HCT116 (cell line): ENCODE measurements around the gene STX1A. TPM values are rescaled to one million over a fixed set of nuclear protein-coding genes. Genes with fewer than 3 reads are reported as not detected.

Experiments used
- ATAC-seq: fragments of 200-7000 bp; cut with Tn5 transposase; 2 replicates; pipeline ENCODE4 v1.9.1; 2020; ENCODE audit warnings: mild to moderate bottlenecking, moderate library complexity
- BruUV-seq: library from RNA; stranded (reverse); fragments of 400-500 nt; replicated peaks from 2 replicates; lab custom pipeline; 2021; lab: Mats Ljungman, UMichigan
- CTCF ChIA-PET: fragments of 300-600 bp; sonication (Branson Sonifier 250); formaldehyde crosslinking; loops from one replicate; lab custom pipeline; 2021; ENCODE audit warnings: antibody characterized with exemption; lab: Charles Lee
- POLR2A ChIA-PET: fragments of 300-600, 350-600 bp; sonication (Branson Sonifier 250); formaldehyde crosslinking; loops from one replicate; lab custom pipeline; 2021; ENCODE audit warnings: antibody characterized with exemption; lab: Charles Lee
- RAD21 ChIA-PET, 2 experiments: fragments of 300-600 bp; sonication (Branson Sonifier 250); formaldehyde crosslinking; loops; one replicate each; lab custom pipeline; 2023; ENCODE audit warnings: low total read pairs in 2 of 2; ENCODE audit not compliant: uncharacterized antibody in 2 of 2, unreplicated experiment in 2 of 2, low non-redundant PET in 1 of 2; lab: Charles Lee
- DNase-seq: peaks from one replicate; pipeline ENCODE4 v3.0.0-alpha.2; 2010; ENCODE audit warnings: low read depth, low spot score
- H2AFZ ChIP-seq: fragments of 200-600 bp; shearing (Covaris generic), sonication (generic); 2 replicates; pipeline ENCODE4 v1.6.1; 2017; ENCODE audit warnings: low read depth, mixed run types, mixed read lengths, antibody characterized with exemption, low read length; ENCODE audit not compliant: poor library complexity, severe bottlenecking
- H3K27ac ChIP-seq: 2 replicates; pipeline ENCODE4 v1.5.1; 2012; ENCODE audit warnings: low read depth, low read length
- H3K27me3 ChIP-seq: fragments of 200-600 bp; sonication (generic); 2 replicates; pipeline ENCODE4 v1.6.1; 2016; ENCODE audit warnings: mixed run types, low read length, mixed read lengths; ENCODE audit not compliant: insufficient read depth
- H3K36me3 ChIP-seq, 2 experiments: fragments of 200-500 bp in 1 of 2; fragments of 200-600 bp in 1 of 2; sonication (Bioruptor generic) in 1 of 2; sonication (generic) in 1 of 2; 2 replicates each; pipeline versions ENCODE4 v1.5.1 to v1.6.1; 2014 to 2016; ENCODE audit warnings: low read length in 2 of 2, inconsistent platforms in 1 of 2, mixed read lengths in 1 of 2, mixed run types in 1 of 2; ENCODE audit not compliant: insufficient read depth in 2 of 2, control insufficient read depth in 1 of 2
- H3K4me1 ChIP-seq, 2 experiments: fragments of 200-600 bp in 1 of 2; sonication (generic) in 1 of 2; 2 replicates each; pipeline versions ENCODE4 v1.5.1 to v1.6.1; 2012 to 2017; ENCODE audit warnings: low read length in 2 of 2, inconsistent platforms in 1 of 2, mild to moderate bottlenecking in 1 of 2, mixed read lengths in 1 of 2, mixed run types in 1 of 2, moderate library complexity in 1 of 2; ENCODE audit not compliant: insufficient read depth in 2 of 2, control insufficient read depth in 1 of 2
- H3K4me2 ChIP-seq: fragments of 200-600 bp; sonication (generic); 2 replicates; pipeline ENCODE4 v1.6.1; 2017; ENCODE audit warnings: mixed run types, low read length, mixed read lengths
- H3K4me3 ChIP-seq, 2 experiments: fragments of 200-600 bp in 1 of 2; sonication (generic) in 1 of 2; replicated peaks in 1 of 2; 2 replicates each; pipeline ENCODE4 v1.5.1; 2011 to 2016; ENCODE audit warnings: low read length in 2 of 2, control low read depth in 1 of 2, low read depth in 1 of 2, mild to moderate bottlenecking in 1 of 2, mixed read lengths in 1 of 2, mixed run types in 1 of 2
- H3K79me2 ChIP-seq: fragments of 200-600 bp; sonication (generic); 2 replicates; pipeline ENCODE4 v1.6.1; 2017; ENCODE audit warnings: mild to moderate bottlenecking, mixed run types, low read length, moderate library complexity, mixed read lengths; ENCODE audit not compliant: insufficient read depth
- H3K9ac ChIP-seq: fragments of 200-600 bp; sonication (generic); 2 replicates; pipeline ENCODE4 v1.6.1; 2016; ENCODE audit warnings: low read length, mixed read lengths
- H3K9me2 ChIP-seq: fragments of 200-600 bp; sonication (generic), shearing (Covaris generic); 2 replicates; pipeline ENCODE4 v1.6.1; 2017; ENCODE audit warnings: mixed run types, mild to moderate bottlenecking, moderate library complexity; ENCODE audit not compliant: insufficient read depth
- H3K9me3 ChIP-seq, 2 experiments: fragments of 200-500 bp in 1 of 2; fragments of 200-600 bp in 1 of 2; sonication (Bioruptor generic) in 1 of 2; sonication (generic) in 1 of 2; 2 replicates each; pipeline ENCODE4 v1.6.1; 2014 to 2017; ENCODE audit warnings: low read length in 2 of 2, mixed read lengths in 2 of 2, inconsistent platforms in 1 of 2, low read depth in 1 of 2, mild to moderate bottlenecking in 1 of 2, mixed run types in 1 of 2, moderate library complexity in 1 of 2; ENCODE audit not compliant: control insufficient read depth in 1 of 2, insufficient read depth in 1 of 2
- H4K20me1 ChIP-seq: fragments of 200-600 bp; sonication (generic), shearing (Covaris generic); 2 replicates; pipeline ENCODE4 v1.6.1; 2017; ENCODE audit warnings: mixed run types, mild to moderate bottlenecking, moderate library complexity; ENCODE audit not compliant: insufficient read depth
- CBX3 ChIP-seq: IDR thresholded peaks from 2 replicates; pipeline ENCODE4 v1.6.1; 2012; ENCODE audit warnings: low read depth
- CTCF ChIP-seq, 3 experiments: fragments of 200-600 bp in 1 of 3; sonication (generic) in 1 of 3; IDR thresholded peaks in 2 of 3; conservative IDR thresholded peaks in 1 of 3; 2 replicates each; pipeline ENCODE4 v1.5.1; 2012 to 2017; ENCODE audit warnings: low read depth in 2 of 3, low read length in 2 of 3, antibody characterized with exemption in 1 of 3, borderline replicate concordance in 1 of 3, control low read depth in 1 of 3, mild to moderate bottlenecking in 1 of 3, mixed read lengths in 1 of 3, mixed run types in 1 of 3, moderate library complexity in 1 of 3; ENCODE audit not compliant: insufficient read depth in 1 of 3
- EGR1 ChIP-seq: IDR thresholded peaks from 2 replicates; pipeline ENCODE4 v1.6.1; 2012; ENCODE audit warnings: low read depth
- POLR2AphosphoS5 ChIP-seq: IDR thresholded peaks from 2 replicates; pipeline ENCODE4 v1.6.1; 2011; ENCODE audit warnings: mild to moderate bottlenecking, low read depth, low read length, moderate library complexity
- RAD21 ChIP-seq: IDR thresholded peaks from 2 replicates; pipeline ENCODE4 v1.6.1; 2012; ENCODE audit warnings: low read depth, mild to moderate bottlenecking
- REST ChIP-seq: IDR thresholded peaks from 2 replicates; pipeline ENCODE4 v1.6.1; 2012; ENCODE audit warnings: low read depth
- SIN3A ChIP-seq: IDR thresholded peaks from 2 replicates; pipeline ENCODE4 v1.6.1; 2012; ENCODE audit warnings: low read depth
- SRF ChIP-seq: IDR thresholded peaks from 2 replicates; pipeline ENCODE4 v1.6.1; 2012; ENCODE audit warnings: low read depth
- TCF7L2 ChIP-seq: IDR thresholded peaks from 2 replicates; pipeline ENCODE4 v1.7.0; 2011; ENCODE audit warnings: borderline replicate concordance, inconsistent platforms; ENCODE audit not compliant: insufficient read depth, insufficient read length; ENCODE audit errors: extremely low read depth
- YY1 ChIP-seq: IDR thresholded peaks from 2 replicates; pipeline ENCODE4 v1.6.1; 2011; ENCODE audit warnings: low read length, low read depth, moderate library complexity, mild to moderate bottlenecking; ENCODE audit not compliant: insufficient replicate concordance; ENCODE audit errors: extremely low read depth
- ZBTB33 ChIP-seq: IDR thresholded peaks from 2 replicates; pipeline ENCODE4 v1.6.1; 2011; ENCODE audit warnings: mild to moderate bottlenecking, low read length, moderate library complexity; ENCODE audit not compliant: insufficient replicate concordance; ENCODE audit errors: extremely low read depth
- ZFX ChIP-seq: fragments of 450-650 bp; IDR thresholded peaks from 2 replicates; pipeline ENCODE4 v1.6.1; 2017
- intact Hi-C: fragments of 100-400 bp; cut with micrococcal nuclease; formaldehyde crosslinking; loops from 2 replicates; pipeline ENCODE4 v1.10.0; 2022
- total RNA-seq: library from RNA; stranded (reverse); gene quantifications from one replicate; pipeline ENCODE4 v1.2.1, GENCODE V29; 2021; ENCODE audit not compliant: unreplicated experiment

STX1A gene
- total RNA-seq, 1 experiment from 2014 or later = 39.4 TPM

GRCh38 chr7:73746378-73746777 lies 26.9 kb upstream of the STX1A start (continued):
- no peak for TF ChIP-seq REST
- TF ChIP-seq CBX3 = no peak
- TF ChIP-seq RAD21 = no peak
- TF ChIP-seq SRF = no peak

- peak; percentile 96 for DNase-seq
- CTCF ChIA-PET = interaction anchor here (1.1 kb wide), 1 partner anchor 108 kb away, joined by 3 read pairs; no protein-coding TSS in a partner anchor
- BruUV-seq = no TSS peak
- POLR2A ChIA-PET = interaction anchor here (0.6 to 5.8 kb wide), 4 partner anchors 27 to 111 kb away, joined by 3 to 43 read pairs (median 3); partner anchors contain the start of genes CLDN3 and CLDN4
- peak overlapping the region; percentile 79 for H3K9ac ChIP-seq
- RAD21 ChIA-PET = no interaction called here
- no peaks in the 10 kb centered on the region for H3K9me2 ChIP-seq
- peaks cover 46 to 60% of the 10 kb centered on the region in 2 experiments for H3K4me1 ChIP-seq
- H4K20me1 ChIP-seq = no peaks in the 10 kb centered on the region
- ATAC-seq = peak; percentile 53
- peak overlapping the region; percentile 95 for H3K4me2 ChIP-seq
- H2AFZ ChIP-seq = no peak overlapping the region
- intact Hi-C loops = loop anchor here (2.0 to 5.0 kb wide), 2 partner anchors 64 to 112 kb away; no protein-coding TSS in a partner anchor
- no peaks in the 10 kb centered on the region for H3K9me3 ChIP-seq
- H3K27me3 ChIP-seq = no peaks in the 10 kb centered on the region
- no peaks in the 10 kb centered on the region for H3K36me3 ChIP-seq
- peak overlapping the region; percentile 31 to 51 for H3K4me3 ChIP-seq
- H3K79me2 ChIP-seq = peaks cover 15% of the 10 kb centered on the region
- no peak for TF ChIP-seq EGR1
- TF ChIP-seq YY1 = peak; percentile 71
- TF ChIP-seq CTCF (IDR thresholded peaks at IDR 0.05 in 2 of 3, conservative IDR thresholded peaks at IDR 0.05 in 1 of 3; ENCODE audit: borderline replicate concordance in 1 of 3, insufficient read depth in 1 of 3, low read depth in 2 of 3, low read length in 2 of 3) = peak in 2 of 3 experiments; percentile 7 to 13; a peak in 1 of 6 replicates
- no peak for TF ChIP-seq RAD21
- TF ChIP-seq POLR2AphosphoS5 = peak; percentile 77
- TF ChIP-seq TCF7L2 = peak; percentile 33
- no peak for TF ChIP-seq SIN3A
- TF ChIP-seq ZBTB33 = no peak
- TF ChIP-seq ZFX = peak; percentile 48; the same call in 1 of the 2 replicates
- peak overlapping the region; percentile 94 for H3K27ac ChIP-seq
These were observed 23.5 kb upstream of the STX1A start for GRCh38 chr7:73742753-73743641.
